HG03520 (cell line): ENCODE measurements around the gene SPRY1.
A peak's percentile ranks its signal among the peaks of the same experiment; 100 is the strongest.

Experiments used
- ATAC-seq: cut with Tn5 transposase; IDR thresholded peaks from one replicate; pipeline ENCODE4 v1.9.1; 2021; ENCODE audit warnings: mild to moderate bottlenecking, moderate library complexity; ENCODE audit not compliant: unreplicated experiment

The SPRY1 gene

GRCh38 chr4:123408471-123409084, 12.0 kb downstream of the SPRY1 start:
- no peak for ATAC-seq

- no peak for ATAC-seq
These were observed 12.7 kb downstream of the SPRY1 start for GRCh38 chr4:123409334-123409733.

DNA sequence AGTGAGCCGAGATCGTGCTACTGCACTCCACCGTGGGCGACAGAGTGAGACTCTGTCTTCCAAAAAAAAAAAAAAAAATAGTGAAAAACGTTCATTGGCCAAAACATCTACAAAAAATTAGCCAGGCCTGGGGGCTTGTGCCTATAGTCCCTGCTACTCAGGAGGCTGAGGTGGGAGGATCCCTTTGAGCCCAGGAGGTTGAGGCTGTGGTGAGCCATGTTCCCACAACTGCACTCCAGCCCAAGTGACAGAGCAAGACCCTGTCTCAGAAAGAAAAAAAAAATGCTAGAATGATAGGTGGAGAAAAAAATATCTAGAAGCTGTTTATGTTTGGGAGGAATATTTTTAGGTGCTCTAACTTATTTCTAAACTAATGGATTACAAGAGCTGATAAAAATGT, 14.9 kb downstream of the SPRY1 start:
- no peak for ATAC-seq

- peak; percentile 82 for ATAC-seq
These were observed 15.5 kb downstream of the SPRY1 start for GRCh38 chr4:123412091-123412505.

GRCh38 chr4:123412700-123413512, 16.3 kb downstream of the SPRY1 start:
- no peak for ATAC-seq

- no peak for ATAC-seq
These were observed 19.0 kb downstream of the SPRY1 start for GRCh38 chr4:123415576-123415975.

DNA sequence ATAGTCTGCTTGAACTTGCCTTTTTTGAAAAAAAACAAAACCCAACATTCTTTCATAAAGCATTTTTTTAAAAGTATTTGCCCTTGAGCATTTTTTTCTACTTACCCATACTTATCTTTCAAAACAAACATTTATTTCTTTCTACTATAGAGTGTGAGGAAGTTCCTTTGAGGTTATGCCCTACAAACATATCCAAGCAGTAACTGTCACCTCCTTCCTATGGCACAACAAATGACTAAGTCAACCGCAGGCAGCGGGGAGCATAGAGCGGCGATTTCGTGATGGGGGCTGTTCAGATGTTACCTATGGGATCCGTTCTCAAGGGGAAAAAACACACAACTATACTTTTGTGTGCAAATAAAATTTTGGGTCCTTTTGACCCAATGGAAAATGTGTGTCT, 19.4 kb downstream of the SPRY1 start:
- no peak for ATAC-seq

- ATAC-seq: no peak
These were observed 21.2 kb downstream of the SPRY1 start for GRCh38 chr4:123417813-123418212.

GRCh38 chr4:123418351-123418931, 21.8 kb downstream of the SPRY1 start:
- ATAC-seq: peak; percentile 46

GRCh38 chr4:123419885-123420755, 23.5 kb downstream of the SPRY1 start:
- ATAC-seq: no peak

DNA sequence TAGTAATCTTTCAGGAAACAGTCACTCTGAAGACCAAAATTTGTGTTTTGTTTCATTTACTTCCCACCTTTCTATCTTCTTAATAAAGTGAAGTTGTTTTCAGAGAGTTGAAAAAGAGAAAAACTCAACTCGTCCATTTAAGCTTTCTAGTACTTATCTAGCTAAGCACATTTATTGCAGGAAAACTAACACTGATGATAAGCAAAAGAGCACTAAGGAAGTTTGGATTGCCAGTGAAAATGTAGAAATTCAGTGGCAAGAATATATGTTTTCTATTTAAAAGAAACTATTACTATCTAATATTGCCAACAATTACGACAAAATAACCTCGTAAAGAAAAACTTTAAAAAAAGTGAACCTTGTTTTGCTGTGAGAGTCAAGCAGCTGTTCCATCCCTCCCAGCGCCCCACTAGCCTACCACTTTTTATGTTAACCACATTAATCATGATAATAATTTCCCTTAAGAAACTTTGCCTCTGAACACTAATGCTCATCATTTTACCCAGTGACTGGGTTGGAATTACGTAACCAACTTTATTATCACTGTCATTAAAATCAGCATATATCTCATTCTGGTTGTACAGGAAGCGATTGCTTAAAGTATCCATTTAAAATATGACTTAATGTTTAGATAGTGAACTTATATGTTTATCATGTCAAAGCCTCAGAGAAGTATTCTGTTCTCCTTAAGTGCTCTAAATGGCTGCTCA, 24.8 kb downstream of the SPRY1 start:
- ATAC-seq: no peak

GRCh38 chr4:123421937-123422781, 25.6 kb downstream of the SPRY1 start:
- ATAC-seq: no peak

GRCh38 chr4:123423819-123424218, 27.2 kb downstream of the SPRY1 start:
- ATAC-seq: no peak

DNA sequence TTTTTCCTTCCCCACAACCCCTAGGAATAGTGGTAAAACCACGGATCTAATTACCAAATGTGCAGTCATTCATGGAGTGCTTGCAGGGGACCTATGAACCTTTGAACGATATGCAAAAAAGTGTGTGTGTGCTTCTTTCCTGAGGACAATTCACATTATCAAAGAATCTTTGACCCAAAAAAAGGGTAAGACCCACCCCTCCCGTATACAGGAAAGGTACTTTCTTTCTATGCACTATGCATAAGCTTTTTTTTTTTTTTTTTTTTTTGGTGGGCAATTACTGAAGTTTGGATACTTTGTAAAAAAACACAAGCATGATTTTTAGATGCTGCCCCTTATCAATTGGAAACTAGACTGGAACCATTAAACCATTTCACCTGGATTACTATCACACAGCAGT, 31.4 kb downstream of the SPRY1 start:
- no peak for ATAC-seq

DNA sequence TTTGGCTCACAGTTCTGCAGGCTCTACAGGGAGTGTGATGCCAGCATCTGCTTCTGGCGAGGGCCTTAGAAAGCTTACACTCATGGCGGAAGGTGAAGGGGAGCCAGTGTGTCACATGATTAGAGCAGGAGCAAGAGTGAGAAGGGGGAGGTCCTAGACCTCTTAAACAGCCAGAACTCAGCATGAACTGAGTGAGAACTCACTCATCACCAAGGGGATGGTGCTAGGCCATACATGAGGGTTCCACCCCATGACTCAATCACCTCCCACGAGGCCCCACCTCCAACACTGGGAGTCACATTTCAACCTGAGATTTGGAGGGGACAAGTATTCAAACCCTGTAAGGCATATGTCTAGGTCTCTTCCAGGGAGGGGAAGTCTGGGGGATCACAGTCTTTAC, 33.4 kb downstream of the SPRY1 start:
- no peak for ATAC-seq

GRCh38 chr4:123430501-123430900, 33.9 kb downstream of the SPRY1 start:
- ATAC-seq: no peak

DNA sequence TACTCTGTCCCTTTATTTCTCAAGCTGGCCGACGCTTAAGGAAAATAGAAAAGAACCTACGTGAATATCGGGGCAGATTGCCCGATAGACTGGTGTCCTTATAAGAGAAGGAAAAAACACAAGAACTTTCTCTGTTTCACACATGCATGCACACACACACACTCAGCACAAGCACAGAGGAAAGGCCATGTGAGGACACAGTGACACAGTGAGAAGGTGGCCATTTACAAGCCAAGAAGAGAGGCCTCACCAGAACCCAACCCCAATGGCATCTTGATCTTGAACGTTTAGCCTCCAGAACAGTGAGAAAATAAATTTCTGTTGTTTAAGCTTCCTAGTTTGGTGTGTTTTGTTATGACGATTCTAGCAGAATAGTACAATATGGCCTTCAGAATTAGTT, 37.0 kb downstream of the SPRY1 start:
- ATAC-seq: no peak

DNA sequence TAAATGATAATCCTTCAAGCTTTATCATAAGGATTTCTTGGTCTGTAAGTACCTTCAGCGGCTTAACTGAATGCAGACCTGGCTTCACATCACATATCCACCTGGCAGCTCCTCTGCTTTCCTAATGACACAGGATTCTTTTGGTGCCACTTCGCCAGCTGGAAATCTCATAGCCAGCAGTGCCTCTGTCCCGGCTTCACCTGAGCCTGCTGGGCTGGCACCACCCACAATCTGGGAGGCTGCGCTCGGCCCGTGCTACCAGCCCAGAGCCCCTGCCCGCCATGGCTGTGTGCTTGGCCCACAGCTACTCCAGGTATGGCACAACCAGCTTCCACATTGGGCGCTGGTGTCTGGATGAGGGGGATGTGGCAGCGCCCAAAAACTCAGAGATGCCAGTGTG, 37.4 kb downstream of the SPRY1 start:
- ATAC-seq: no peak

DNA sequence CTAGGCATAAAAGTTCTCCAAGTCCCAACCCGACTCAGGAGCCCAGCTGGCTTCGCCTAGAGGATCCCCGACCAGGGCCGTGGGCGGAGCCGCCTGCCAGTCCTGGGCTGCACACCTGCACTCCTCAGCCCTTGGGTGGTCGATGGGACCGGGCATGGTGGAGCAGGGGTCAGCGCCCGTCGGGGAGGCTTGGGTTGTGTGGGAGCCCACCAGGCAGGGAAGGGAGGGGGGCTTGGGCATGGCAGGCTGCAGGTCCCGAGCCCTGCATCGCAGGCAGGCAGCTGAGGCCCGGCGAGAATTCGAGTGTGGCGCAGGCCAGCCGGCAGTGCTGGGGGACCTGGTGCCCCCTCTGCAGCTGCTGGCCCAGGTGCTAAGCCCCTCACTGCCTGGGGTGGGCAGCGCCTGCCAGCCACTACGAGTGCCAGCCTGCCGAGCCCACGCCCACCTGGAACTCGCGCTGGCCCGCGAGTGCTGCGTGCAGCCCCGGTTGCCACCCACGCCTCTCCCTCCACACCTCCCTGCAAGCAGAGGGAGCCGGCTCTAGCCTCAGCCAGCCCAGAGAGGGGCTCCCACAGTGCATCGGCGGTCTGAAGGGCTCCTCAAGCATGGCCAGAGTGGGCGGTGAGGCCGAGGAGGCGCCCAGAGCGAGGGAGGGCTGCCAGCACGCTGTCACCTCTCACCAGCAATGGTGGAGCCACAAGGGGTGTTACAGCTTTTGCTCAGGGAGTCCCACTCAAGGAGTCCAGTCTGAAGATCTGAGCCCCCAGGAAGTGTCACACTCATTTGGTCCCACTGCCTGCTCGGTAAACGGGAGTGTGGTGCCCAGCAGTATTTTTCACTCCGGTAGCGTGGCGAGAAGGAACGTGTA, 38.9 kb downstream of the SPRY1 start:
- ATAC-seq: no peak
